HepG2 (cell line): ENCODE results near the gene GPT2. TPM values are rescaled to one million over a fixed set of nuclear protein-coding genes. Genes with fewer than 3 reads are reported as not detected.
A peak's percentile ranks its signal among the peaks of the same experiment; 100 is the strongest.

Experiments used
- ADNP ChIP-seq: sonication (generic); formaldehyde crosslinking; IDR thresholded peaks from 2 replicates; pipeline ENCODE4 v1.4.0; 2020; ENCODE audit warnings: missing genetic modification reagents
- ATF6 ChIP-seq: sonication (generic); formaldehyde crosslinking; conservative IDR thresholded peaks from 2 replicates; pipeline ENCODE4 v1.4.0; 2020; ENCODE audit warnings: missing genetic modification reagents
- BHLHE40 ChIP-seq: IDR thresholded peaks from 2 replicates; pipeline ENCODE4 v1.6.1; 2011; ENCODE audit warnings: low read length, improper control_type of control experiment
- CBX1 ChIP-seq: IDR thresholded peaks from one replicate; pipeline ENCODE4 v1.6.1; 2016; ENCODE audit warnings: antibody characterized with exemption, low read depth
- HES4 ChIP-seq: sonication (generic); formaldehyde crosslinking; IDR thresholded peaks from 2 replicates; pipeline ENCODE4 v1.9.0; 2021; ENCODE audit warnings: mild to moderate bottlenecking, missing genetic modification reagents, borderline replicate concordance
- HNF4A ChIP-seq: sonication (generic); formaldehyde crosslinking; IDR thresholded peaks from 2 replicates; pipeline ENCODE4 v1.4.0; 2020; ENCODE audit warnings: missing genetic modification reagents
- HNRNPH1 ChIP-seq: fragments of 200-400 bp; formaldehyde crosslinking; optimal IDR thresholded peaks from 2 replicates; pipeline ENCODE3; 2017; ENCODE audit warnings: mild to moderate bottlenecking, low read depth, low read length
- HOXA9 ChIP-seq: sonication (generic); formaldehyde crosslinking; IDR thresholded peaks from 2 replicates; pipeline ENCODE4 v1.8.1; 2022; ENCODE audit warnings: missing genetic modification reagents, mild to moderate bottlenecking, moderate library complexity, borderline replicate concordance
- KLF9 ChIP-seq: IDR thresholded peaks from 2 replicates; pipeline ENCODE4 v1.6.1; 2016; ENCODE audit warnings: low read depth
- MATR3 ChIP-seq: sonication (generic); formaldehyde crosslinking; IDR thresholded peaks from 2 replicates; pipeline ENCODE4 v1.4.0; 2020; ENCODE audit warnings: missing genetic modification reagents
- PAF1 ChIP-seq: IDR thresholded peaks from 2 replicates; pipeline ENCODE4 v1.6.1; 2016; ENCODE audit warnings: missing genetic modification reagents, missing compliant biosample characterization
- PAXIP1 ChIP-seq: sonication (generic); formaldehyde crosslinking; conservative IDR thresholded peaks from 2 replicates; pipeline ENCODE4 v1.4.0; 2020; ENCODE audit warnings: mild to moderate bottlenecking, missing genetic modification reagents, moderate library complexity
- POLR2AphosphoS5 ChIP-seq: IDR thresholded peaks from 2 replicates; pipeline ENCODE4 v1.6.1; 2012; ENCODE audit warnings: low read depth, low read length
- TBX2 ChIP-seq: sonication (generic); formaldehyde crosslinking; IDR thresholded peaks from 2 replicates; pipeline ENCODE4 v1.5.0; 2020; ENCODE audit warnings: missing genetic modification reagents, mild to moderate bottlenecking, borderline replicate concordance
- ZFP41 ChIP-seq: sonication (generic); formaldehyde crosslinking; IDR thresholded peaks from 2 replicates; pipeline ENCODE4 v1.4.0; 2020; ENCODE audit warnings: mild to moderate bottlenecking, missing genetic modification reagents, borderline replicate concordance
- ZNF136 ChIP-seq: sonication (generic); formaldehyde crosslinking; IDR thresholded peaks from 2 replicates; pipeline ENCODE4 v1.8.1; 2022; ENCODE audit warnings: low read depth, mild to moderate bottlenecking, moderate library complexity, missing genetic modification reagents
- ZNF337 ChIP-seq: sonication (generic); formaldehyde crosslinking; IDR thresholded peaks from 2 replicates; pipeline ENCODE4 v1.5.1; 2020; ENCODE audit warnings: missing genetic modification reagents, low read depth, mild to moderate bottlenecking, borderline replicate concordance
- ZNF549 ChIP-seq: sonication (generic); formaldehyde crosslinking; IDR thresholded peaks from 2 replicates; pipeline ENCODE4 v1.5.0; 2020; ENCODE audit warnings: missing genetic modification reagents
- ZNF574 ChIP-seq: sonication (generic); formaldehyde crosslinking; IDR thresholded peaks from 2 replicates; pipeline ENCODE4 v1.4.0; 2020; ENCODE audit warnings: missing genetic modification reagents
- ZNF639 ChIP-seq: conservative IDR thresholded peaks from 2 replicates; pipeline ENCODE4 v1.6.1; 2018; ENCODE audit warnings: missing genetic modification reagents
- ZNF839 ChIP-seq: sonication (generic); formaldehyde crosslinking; IDR thresholded peaks from 2 replicates; pipeline ENCODE4 v1.4.0; 2020; ENCODE audit warnings: missing genetic modification reagents, mild to moderate bottlenecking, borderline replicate concordance
- polyA plus RNA-seq, 8 experiments: library from polyadenylated mRNA; depleted of rRNA in 3 of 8; stranded (reverse) in 7 of 8; unstranded in 1 of 8; fragments of >200 nt; fragmentation: Illumina TruSeq in 4 of 8; extraction: Trizol in 4 of 8; gene quantifications; 2 replicates each; pipeline versions ENCODE4 v1.2.1 to v1.2.3, GENCODE V29; 2011 to 2016; ENCODE audit warnings: low read depth in 4 of 8, missing spikeins in 1 of 8, mixed read lengths in 1 of 8; ENCODE audit not compliant: insufficient read depth in 1 of 8
- total RNA-seq, 5 experiments: library from RNA; depleted of rRNA; stranded (reverse); fragments of >200 nt; fragmentation: Illumina TruSeq; extraction: Trizol; gene quantifications; 2 replicates each; pipeline ENCODE4 v1.2.3, GENCODE V29; 2016; ENCODE audit warnings: low read depth in 1 of 5

Gene GPT2
- total and polyA plus RNA-seq, 2 of the 13 experiments (the other 11 are each of a cell fraction or from before 2014, with no cell fraction given) = 138 to 267 TPM

GRCh38 chr16:46853713-46854443 lies 30.3 kb upstream of the GPT2 start (continued):
- TF ChIP-seq KLF9 (CRISPR knock-in tag) (no peak), BHLHE40 (no peak), ADNP (CRISPR knock-in tag) (no peak), ZNF574 (CRISPR knock-in tag) (peak; percentile 29; the same call in 1 of the 2 replicates), HES4 (CRISPR knock-in tag) (no peak), ZNF549 (CRISPR knock-in tag) (no peak), TBX2 (peak; percentile 66; the same call in 1 of the 2 replicates), MATR3 (CRISPR knock-in tag) (no peak), ZFP41 (no peak), HOXA9 (CRISPR knock-in tag) (no peak), POLR2AphosphoS5 (no peak), ATF6 (CRISPR knock-in tag) (0 out of 2 replicates have a peak, but pooled peaks have one; percentile 69), ZNF639 (CRISPR knock-in tag) (no peak), PAF1 (CRISPR knock-in tag) (no peak), HNRNPH1 (no peak), HNF4A (no peak), PAXIP1 (CRISPR knock-in tag) (peak; percentile 54; the same call in 1 of the 2 replicates), ZNF839 (CRISPR knock-in tag) (no peak), ZNF136 (CRISPR knock-in tag) (0 out of 2 replicates have a peak, but pooled peaks have one; percentile 72), ZNF337 (peak; percentile 53; the same call in 1 of the 2 replicates), CBX1 (no peak)
